OCI-LY1 (cell line): ENCODE data around the gene CCDC50.

Source experiments
- H2AFZ ChIP-seq: fragments of 200-600 bp; sonication (generic), shearing (Covaris generic); 2 replicates; pipeline ENCODE4 v1.6.0; 2014; ENCODE audit warnings: antibody characterized with exemption, mild to moderate bottlenecking, low read length
- H3F3A ChIP-seq: fragments of 200-600 bp; sonication (generic), shearing (Covaris generic); 2 replicates; pipeline ENCODE4 v1.6.0; 2014; ENCODE audit warnings: mild to moderate bottlenecking, antibody characterized with exemption, low read length, moderate library complexity; ENCODE audit not compliant: insufficient read depth
- H3K27ac ChIP-seq: fragments of 200-600 bp; sonication (generic); 2 replicates; pipeline ENCODE4 v1.5.1; 2014; ENCODE audit warnings: low read length, mixed run types, mild to moderate bottlenecking, low read depth; ENCODE audit not compliant: poor library complexity, severe bottlenecking
- H3K27me3 ChIP-seq: fragments of 200-600 bp; sonication (generic); 2 replicates; pipeline ENCODE4 v1.6.0; 2014; ENCODE audit warnings: antibody characterized with exemption, mild to moderate bottlenecking, low read length, moderate library complexity; ENCODE audit not compliant: insufficient read depth
- H3K36me3 ChIP-seq: fragments of 200-600 bp; sonication (generic); 2 replicates; pipeline ENCODE4 v1.6.1; 2014; ENCODE audit warnings: mild to moderate bottlenecking, antibody characterized with exemption, low read length, moderate library complexity, mixed read lengths; ENCODE audit not compliant: insufficient read depth
- H3K4me1 ChIP-seq: fragments of 200-600 bp; sonication (generic); 2 replicates; pipeline ENCODE4 v1.5.1; 2014; ENCODE audit warnings: mild to moderate bottlenecking, low read length, moderate library complexity; ENCODE audit not compliant: insufficient read depth, severe bottlenecking
- H3K4me2 ChIP-seq: fragments of 200-600 bp; sonication (generic), shearing (Covaris generic); 2 replicates; pipeline ENCODE4 v1.6.1; 2014; ENCODE audit warnings: low read length
- H3K4me3 ChIP-seq: fragments of 200-600 bp; sonication (generic); 2 replicates; pipeline ENCODE4 v1.5.1; 2014; ENCODE audit warnings: low read length, low read depth, mild to moderate bottlenecking, mixed read lengths; ENCODE audit not compliant: poor library complexity, severe bottlenecking
- H3K79me2 ChIP-seq: fragments of 200-600 bp; shearing (Covaris generic); 2 replicates; pipeline ENCODE4 v1.6.1; 2016; ENCODE audit warnings: mixed run types, low read length, mixed read lengths; ENCODE audit not compliant: insufficient read depth
- H3K9ac ChIP-seq: fragments of 200-600 bp; sonication (generic), shearing (Covaris generic); 2 replicates; pipeline ENCODE4 v1.6.1; 2014; ENCODE audit warnings: mild to moderate bottlenecking, low read length, mixed read lengths
- H3K9me2 ChIP-seq: fragments of 200-600 bp; sonication (generic), shearing (Covaris generic); 2 replicates; pipeline ENCODE4 v1.6.1; 2014; ENCODE audit warnings: low read depth, mild to moderate bottlenecking, low read length, mixed read lengths
- H3K9me3 ChIP-seq: fragments of 200-600 bp; shearing (Covaris generic); 2 replicates; pipeline ENCODE4 v1.6.1; 2014; ENCODE audit warnings: low read length, mixed read lengths
- H4K20me1 ChIP-seq: fragments of 200-600 bp; sonication (generic), shearing (Covaris generic); 2 replicates; pipeline ENCODE4 v1.6.0; 2016; ENCODE audit warnings: mild to moderate bottlenecking, low read length; ENCODE audit not compliant: insufficient read depth
- CTCF ChIP-seq: fragments of 200-600 bp; sonication (generic), shearing (Covaris generic); IDR thresholded peaks from 2 replicates; pipeline ENCODE4 v1.5.1; 2017; ENCODE audit warnings: mild to moderate bottlenecking, antibody characterized with exemption, low read length, moderate library complexity, mixed read lengths
- EZH2 ChIP-seq: fragments of 200-600 bp; sonication (generic), shearing (Covaris generic); IDR thresholded peaks from 2 replicates; pipeline ENCODE4 v1.8.0; 2017; ENCODE audit warnings: borderline replicate concordance, mixed run types, mild to moderate bottlenecking, antibody characterized with exemption, low read length, moderate library complexity, mixed read lengths

CCDC50 gene

GRCh38 chr3:191381303-191381702 is 52.1 kb downstream of the CCDC50 start:
- H2AFZ ChIP-seq: no peak overlapping the region
- no peaks in the 10 kb centered on the region for H3K79me2 ChIP-seq
- no peaks in the 10 kb centered on the region for H3K9me2 ChIP-seq
- no peaks in the 10 kb centered on the region for H3K4me1 ChIP-seq
- no peak overlapping the region for H3K4me3 ChIP-seq
- no peaks in the 10 kb centered on the region for H3K36me3 ChIP-seq
- no peaks in the 10 kb centered on the region for H3K27me3 ChIP-seq
- H3K4me2 ChIP-seq: no peak overlapping the region
- H4K20me1 ChIP-seq: no peaks in the 10 kb centered on the region
- no peak overlapping the region for H3K27ac ChIP-seq
- TF ChIP-seq EZH2 (no peak), CTCF (no peak)
- H3K9me3 ChIP-seq: no peaks in the 10 kb centered on the region
- H3K9ac ChIP-seq: no peak overlapping the region
- no peaks in the 10 kb centered on the region for H3F3A ChIP-seq

GRCh38 chr3:191382661-191383060 is 53.5 kb downstream of the CCDC50 start:
- Histone ChIP-seq H3K27me3 (no peaks in the 10 kb centered on the region), H3K9me2 (no peaks in the 10 kb centered on the region), H3K4me3 (no peak overlapping the region), H3K9ac (no peak overlapping the region), H4K20me1 (no peaks in the 10 kb centered on the region), H3K4me1 (no peaks in the 10 kb centered on the region), H2AFZ (no peak overlapping the region), H3K36me3 (no peaks in the 10 kb centered on the region), H3K27ac (no peak overlapping the region), H3K9me3 (no peaks in the 10 kb centered on the region), H3F3A (no peaks in the 10 kb centered on the region), H3K79me2 (no peaks in the 10 kb centered on the region), H3K4me2 (no peak overlapping the region)
- TF ChIP-seq CTCF (no peak), EZH2 (no peak)

- H3K9me3 ChIP-seq: no peaks in the 10 kb centered on the region
- no peaks in the 10 kb centered on the region for H3K36me3 ChIP-seq
- no peaks in the 10 kb centered on the region for H3F3A ChIP-seq
- no peaks in the 10 kb centered on the region for H4K20me1 ChIP-seq
- H3K79me2 ChIP-seq: no peaks in the 10 kb centered on the region
- no peak overlapping the region for H2AFZ ChIP-seq
- H3K27me3 ChIP-seq: no peaks in the 10 kb centered on the region
- H3K4me3 ChIP-seq: no peak overlapping the region
- H3K9me2 ChIP-seq: no peaks in the 10 kb centered on the region
- H3K9ac ChIP-seq: no peak overlapping the region
- H3K27ac ChIP-seq: no peak overlapping the region
- H3K4me1 ChIP-seq: no peaks in the 10 kb centered on the region
- H3K4me2 ChIP-seq: no peak overlapping the region
- TF ChIP-seq EZH2 (no peak), CTCF (no peak)
Observed at GRCh38 chr3:191383124-191383523, 53.9 kb downstream of the CCDC50 start.
